ENCODE measurements around the gene SPIN2B.
"Not testable (repeated sequence)": the region's sequence is repeated elsewhere in the genome, so short reads cannot be mapped to it uniquely, and the experiment has no call there.

Gene SPIN2B

DNA sequence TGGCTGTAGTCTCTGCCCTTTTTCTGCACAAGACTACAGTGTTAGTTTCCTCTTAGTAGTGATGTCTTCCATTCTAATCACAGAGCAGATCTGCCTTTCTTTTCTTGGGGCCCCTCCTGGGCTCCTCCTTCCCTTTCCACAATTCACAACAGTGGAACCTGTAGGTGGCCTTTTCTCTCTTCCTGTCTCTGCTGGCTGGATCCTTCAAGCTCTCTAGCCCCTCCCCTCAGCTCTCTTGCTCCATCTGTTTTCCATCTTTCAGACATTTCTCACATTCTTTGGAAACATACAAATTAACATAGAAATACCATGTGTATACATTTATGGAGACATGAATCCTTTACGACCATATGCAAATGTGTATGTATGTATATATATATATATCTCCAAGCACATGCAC is 16.2 kb upstream of the SPIN2B start:
- TF ChIP-seq, protein P1, sequence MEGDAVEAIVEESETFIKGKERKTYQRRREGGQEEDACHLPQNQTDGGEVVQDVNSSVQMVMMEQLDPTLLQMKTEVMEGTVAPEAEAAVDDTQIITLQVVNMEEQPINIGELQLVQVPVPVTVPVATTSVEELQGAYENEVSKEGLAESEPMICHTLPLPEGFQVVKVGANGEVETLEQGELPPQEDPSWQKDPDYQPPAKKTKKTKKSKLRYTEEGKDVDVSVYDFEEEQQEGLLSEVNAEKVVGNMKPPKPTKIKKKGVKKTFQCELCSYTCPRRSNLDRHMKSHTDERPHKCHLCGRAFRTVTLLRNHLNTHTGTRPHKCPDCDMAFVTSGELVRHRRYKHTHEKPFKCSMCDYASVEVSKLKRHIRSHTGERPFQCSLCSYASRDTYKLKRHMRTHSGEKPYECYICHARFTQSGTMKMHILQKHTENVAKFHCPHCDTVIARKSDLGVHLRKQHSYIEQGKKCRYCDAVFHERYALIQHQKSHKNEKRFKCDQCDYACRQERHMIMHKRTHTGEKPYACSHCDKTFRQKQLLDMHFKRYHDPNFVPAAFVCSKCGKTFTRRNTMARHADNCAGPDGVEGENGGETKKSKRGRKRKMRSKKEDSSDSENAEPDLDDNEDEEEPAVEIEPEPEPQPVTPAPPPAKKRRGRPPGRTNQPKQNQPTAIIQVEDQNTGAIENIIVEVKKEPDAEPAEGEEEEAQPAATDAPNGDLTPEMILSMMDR (IDR thresholded peaks at IDR 0.05), result no peak
- H3K27ac ChIP-seq, result peak overlapping the region; percentile 29
- H3K9me3 ChIP-seq (ENCODE audit: control insufficient read depth, low read length), result no peaks in the 10 kb centered on the region
- no peak overlapping the region for H3K4me2 ChIP-seq (ENCODE audit: low read length)
- H3K27me3 ChIP-seq (ENCODE audit: control insufficient read depth, insufficient read depth, low read length), result no peaks in the 10 kb centered on the region
- no peaks in the 10 kb centered on the region for H3K79me2 ChIP-seq
- H2AFZ ChIP-seq, result peak overlapping the region; percentile 60
- H3K4me1 ChIP-seq, result no peaks in the 10 kb centered on the region
- no peak overlapping the region for H3K9ac ChIP-seq
- no peaks in the 10 kb centered on the region for H3K36me3 ChIP-seq (ENCODE audit: control insufficient read depth, insufficient read depth, low read length)
- H3K4me3 ChIP-seq (ENCODE audit: low read depth, low read length), result no peak overlapping the region

DNA sequence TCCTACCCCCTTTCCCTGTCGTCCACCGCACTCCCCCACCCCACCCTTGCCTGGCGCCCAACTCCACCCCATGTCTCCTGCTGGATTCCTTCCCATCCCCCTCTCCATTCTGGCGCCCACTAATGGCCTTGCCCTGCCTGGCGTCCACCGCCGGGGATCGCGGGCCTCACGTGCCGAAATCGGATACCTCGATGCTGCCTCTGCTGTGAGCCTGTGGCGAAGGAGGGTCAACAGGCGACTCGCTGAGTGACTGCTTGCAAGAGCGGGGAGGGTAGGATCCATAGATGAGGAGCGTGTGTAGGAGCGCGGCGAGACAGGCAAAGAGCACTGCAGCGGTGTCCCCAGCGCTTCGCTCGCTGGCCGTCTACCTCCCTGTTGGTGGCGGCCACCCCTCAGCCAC is 15.7 kb upstream of the SPIN2B start, which contains the start of gene SPIN2A:
TSS of gene SPIN2A (minus strand) at position 325 of the 400 bp plus-strand sequence. CDS start 800 bp downstream, outside the sequence.
- H3K27me3 ChIP-seq (ENCODE audit: control insufficient read depth, insufficient read depth, low read length); H3K79me2 ChIP-seq; H3K4me1 ChIP-seq; H3K9me3 ChIP-seq (ENCODE audit: control insufficient read depth, low read length); H3K9ac ChIP-seq; H3K4me2 ChIP-seq (ENCODE audit: low read length); H3K4me3 ChIP-seq (ENCODE audit: low read depth, low read length); H3K36me3 ChIP-seq (ENCODE audit: control insufficient read depth, insufficient read depth, low read length): not testable (repeated sequence)
- Histone ChIP-seq H3K27ac (peak within 1 kb of the TSS; percentile 29), H2AFZ (peak within 1 kb of the TSS; percentile 60)

DNA sequence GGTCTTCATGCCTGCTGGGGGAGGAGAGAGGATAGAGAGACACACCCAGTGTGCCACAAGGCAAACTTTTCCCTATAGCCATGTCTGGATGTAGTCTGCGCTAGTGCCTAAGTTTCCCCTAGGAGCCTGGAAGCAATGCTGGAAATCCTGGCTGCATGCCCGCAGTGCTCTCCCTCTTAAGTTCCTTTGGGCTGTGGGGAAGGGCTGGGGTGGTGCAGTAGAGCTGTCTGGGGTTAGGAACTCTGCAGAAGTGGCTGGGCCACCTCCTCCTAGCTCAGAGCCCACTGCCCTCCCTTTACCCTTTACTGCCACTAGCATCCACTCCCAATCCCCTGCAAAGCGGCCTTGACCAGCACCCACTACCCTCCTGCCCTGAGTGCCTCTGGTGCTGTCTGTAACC is 15.2 kb upstream of the SPIN2B start:
- H3K9me3 ChIP-seq (ENCODE audit: control insufficient read depth, low read length); H3K79me2 ChIP-seq; H3K4me1 ChIP-seq; H3K4me3 ChIP-seq (ENCODE audit: low read depth, low read length); H3K27ac ChIP-seq; H3K4me2 ChIP-seq (ENCODE audit: low read length); H3K27me3 ChIP-seq (ENCODE audit: control insufficient read depth, insufficient read depth, low read length); H2AFZ ChIP-seq; H3K9ac ChIP-seq; H3K36me3 ChIP-seq (ENCODE audit: control insufficient read depth, insufficient read depth, low read length): not testable (repeated sequence)

DNA sequence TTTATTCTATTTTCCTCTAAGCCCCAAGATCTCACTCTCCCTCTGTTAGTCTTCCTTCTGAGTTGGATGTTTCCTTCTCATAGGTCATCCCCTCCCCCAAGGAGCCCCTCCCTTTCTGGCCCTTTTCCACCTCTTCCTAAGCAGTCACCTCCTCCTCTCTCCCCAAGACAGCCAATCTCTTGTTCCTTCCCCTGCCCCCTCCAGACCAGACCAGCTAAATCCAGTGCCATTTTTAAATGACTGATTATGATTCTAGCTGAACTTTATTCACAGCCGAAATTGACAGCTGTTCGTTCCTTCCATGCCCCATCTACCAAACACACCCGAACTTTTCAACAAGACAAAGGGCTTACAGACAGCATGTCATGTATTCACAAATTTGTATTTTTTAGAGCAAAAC is 13.9 kb upstream of the SPIN2B start:
- Histone ChIP-seq H2AFZ (no peak overlapping the region), H3K36me3 (ENCODE audit: control insufficient read depth, insufficient read depth, low read length) (no peaks in the 10 kb centered on the region), H3K4me1 (no peaks in the 10 kb centered on the region), H3K4me2 (ENCODE audit: low read length) (no peak overlapping the region), H3K9ac (no peak overlapping the region), H3K9me3 (ENCODE audit: control insufficient read depth, low read length) (no peaks in the 10 kb centered on the region), H3K4me3 (ENCODE audit: low read depth, low read length) (no peak overlapping the region), H3K79me2 (no peaks in the 10 kb centered on the region), H3K27ac (no peak overlapping the region), H3K27me3 (ENCODE audit: control insufficient read depth, insufficient read depth, low read length) (no peaks in the 10 kb centered on the region)
- TF ChIP-seq, protein P1 (IDR thresholded peaks at IDR 0.05), result no peak

DNA sequence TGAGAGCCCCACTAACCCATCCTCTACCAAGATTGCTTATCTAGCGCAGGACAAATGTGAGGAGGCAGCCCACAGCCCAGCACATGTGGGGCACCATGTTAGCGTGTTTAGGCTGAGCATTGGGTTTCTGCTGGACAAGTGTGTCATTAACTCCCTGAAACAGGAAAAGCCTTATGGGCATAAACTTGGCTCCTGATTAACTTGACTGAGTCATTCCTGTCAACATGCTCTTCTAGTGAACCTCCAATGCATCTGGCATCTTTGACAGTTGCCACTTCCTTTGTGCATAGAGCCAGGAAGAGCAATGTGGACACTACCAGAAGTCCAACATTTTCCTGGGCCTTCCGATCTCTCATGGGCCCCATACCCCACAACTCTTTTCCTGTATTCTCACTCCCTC is 13.4 kb upstream of the SPIN2B start:
- TF ChIP-seq, protein P1 (IDR thresholded peaks at IDR 0.05), result no peak
- no peaks in the 10 kb centered on the region for H3K4me1 ChIP-seq

DNA sequence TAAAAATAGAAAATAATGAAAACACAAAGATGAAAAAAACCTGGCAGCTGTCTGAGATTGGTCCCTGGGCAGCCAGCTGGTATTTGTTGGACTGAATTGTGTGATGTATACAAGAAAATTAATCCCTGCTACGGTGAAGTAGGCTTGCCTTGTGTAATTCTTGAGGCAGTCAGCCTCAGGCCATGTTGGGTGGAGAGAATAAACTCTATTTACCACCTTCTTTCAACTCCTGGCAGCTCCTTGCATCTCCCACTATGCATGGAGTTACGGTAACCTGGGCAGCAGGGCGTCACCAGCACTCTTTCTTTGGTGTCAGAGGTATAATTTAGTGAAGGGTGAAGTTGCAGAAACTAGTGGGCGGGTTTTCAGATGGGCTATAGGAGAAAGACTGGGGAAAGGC is 12.4 kb upstream of the SPIN2B start:
- H3K27me3 ChIP-seq (ENCODE audit: control insufficient read depth, insufficient read depth, low read length), result no peaks in the 10 kb centered on the region
- H2AFZ ChIP-seq, result no peak overlapping the region
- H3K4me1 ChIP-seq, result no peaks in the 10 kb centered on the region
- H3K79me2 ChIP-seq, result no peaks in the 10 kb centered on the region
- no peaks in the 10 kb centered on the region for H3K9me3 ChIP-seq (ENCODE audit: control insufficient read depth, low read length)
- no peak overlapping the region for H3K9ac ChIP-seq
- H3K4me2 ChIP-seq (ENCODE audit: low read length), result no peak overlapping the region
- H3K36me3 ChIP-seq (ENCODE audit: control insufficient read depth, insufficient read depth, low read length), result no peaks in the 10 kb centered on the region
- H3K4me3 ChIP-seq (ENCODE audit: low read depth, low read length), result no peak overlapping the region
- TF ChIP-seq, protein P1 (IDR thresholded peaks at IDR 0.05), result no peak
- H3K27ac ChIP-seq, result no peak overlapping the region

More for the DNA sequence above, 13.4 kb upstream of the SPIN2B start:
- Histone ChIP-seq H2AFZ (no peak overlapping the region), H3K9me3 (ENCODE audit: control insufficient read depth, low read length) (no peaks in the 10 kb centered on the region), H3K36me3 (ENCODE audit: control insufficient read depth, insufficient read depth, low read length) (no peaks in the 10 kb centered on the region), H3K27me3 (ENCODE audit: control insufficient read depth, insufficient read depth, low read length) (no peaks in the 10 kb centered on the region), H3K79me2 (no peaks in the 10 kb centered on the region), H3K4me3 (ENCODE audit: low read depth, low read length) (no peak overlapping the region), H3K27ac (no peak overlapping the region), H3K4me2 (ENCODE audit: low read length) (no peak overlapping the region), H3K9ac (no peak overlapping the region)

- H3K4me2 ChIP-seq (ENCODE audit: low read length); H3K4me1 ChIP-seq; H3K27ac ChIP-seq; H3K79me2 ChIP-seq; H3K36me3 ChIP-seq (ENCODE audit: control insufficient read depth, insufficient read depth, low read length); H2AFZ ChIP-seq; H3K9me3 ChIP-seq (ENCODE audit: control insufficient read depth, low read length); H3K9ac ChIP-seq; H3K27me3 ChIP-seq (ENCODE audit: control insufficient read depth, insufficient read depth, low read length); H3K4me3 ChIP-seq (ENCODE audit: low read depth, low read length): not testable (repeated sequence)
Observed at GRCh38 chrX:57133284-57133683, 11.9 kb upstream of the SPIN2B start.
